ENCODE data around the gene PLEKHH2. TPM values are rescaled to one million over a fixed set of nuclear protein-coding genes. Genes with fewer than 3 reads are reported as not detected.

The PLEKHH2 gene
- total and polyA plus RNA-seq, 2 experiments from 2014 or later, result 3.3 to 5.1 TPM

- Histone ChIP-seq H2AFZ (no peak overlapping the region), H3K36me3 (replicated peaks; ENCODE audit: insufficient read depth, low read depth) (no peaks in the 10 kb centered on the region), H3K4me3 (no peak overlapping the region), H3K79me2 (no peaks in the 10 kb centered on the region), H3K27me3 (no peaks in the 10 kb centered on the region), H3K4me1 (ENCODE audit: insufficient read depth) (no peaks in the 10 kb centered on the region), H3K9me2 (replicated peaks; ENCODE audit: insufficient read depth) (no peaks in the 10 kb centered on the region), H3K9me3 (ENCODE audit: low read depth) (no peaks in the 10 kb centered on the region), H4K20me1 (ENCODE audit: insufficient read depth, poor library complexity, severe bottlenecking) (no peaks in the 10 kb centered on the region), H3K4me2 (no peak overlapping the region), H3K27ac (no peak overlapping the region)
- WGBS (ENCODE audit: low lambda C conversion rate, missing lambda C conversion rate), result 94% methylated on average over 5 of the region's 5 CpGs
- no peak for DNase-seq (ENCODE audit: low spot score)
- TF ChIP-seq EZH2 (IDR thresholded peaks at IDR 0.05; ENCODE audit: borderline replicate concordance), result no peak
- no peak for TF ChIP-seq CTCF (IDR thresholded peaks at IDR 0.05; ENCODE audit: poor library complexity)
- no peak for TF ChIP-seq EZH2phosphoT487 (IDR thresholded peaks at IDR 0.05; ENCODE audit: low read depth, severe bottlenecking, unreplicated experiment)
Measured at GRCh38 chr2:43751476-43751990, 114.5 kb downstream of the PLEKHH2 start.

GRCh38 chr2:43752302-43752701, 115.2 kb downstream of the PLEKHH2 start:
- TF ChIP-seq CTCF (IDR thresholded peaks at IDR 0.05; ENCODE audit: poor library complexity) (no peak), EZH2phosphoT487 (IDR thresholded peaks at IDR 0.05; ENCODE audit: low read depth, severe bottlenecking, unreplicated experiment) (no peak), EZH2 (IDR thresholded peaks at IDR 0.05; ENCODE audit: borderline replicate concordance) (no peak)
- H3K4me1 ChIP-seq (ENCODE audit: insufficient read depth), result no peaks in the 10 kb centered on the region
- no peak overlapping the region for H3K27ac ChIP-seq
- H3K9me2 ChIP-seq (replicated peaks; ENCODE audit: insufficient read depth), result no peaks in the 10 kb centered on the region
- H3K79me2 ChIP-seq, result no peaks in the 10 kb centered on the region
- DNase-seq (ENCODE audit: low spot score), result no peak
- no peaks in the 10 kb centered on the region for H3K36me3 ChIP-seq (replicated peaks; ENCODE audit: insufficient read depth, low read depth)
- no peak overlapping the region for H3K4me2 ChIP-seq
- H2AFZ ChIP-seq, result no peak overlapping the region
- H3K4me3 ChIP-seq, result no peak overlapping the region
- H3K9me3 ChIP-seq (ENCODE audit: low read depth), result no peaks in the 10 kb centered on the region
- no peaks in the 10 kb centered on the region for H4K20me1 ChIP-seq (ENCODE audit: insufficient read depth, poor library complexity, severe bottlenecking)
- H3K27me3 ChIP-seq, result no peaks in the 10 kb centered on the region

- 87% methylated on average over 7 of the region's 7 CpGs for WGBS (ENCODE audit: low lambda C conversion rate, missing lambda C conversion rate)
- H4K20me1 ChIP-seq (ENCODE audit: insufficient read depth, poor library complexity, severe bottlenecking), result no peaks in the 10 kb centered on the region
Measured at GRCh38 chr2:43754180-43754579, 117.1 kb downstream of the PLEKHH2 start.

More at GRCh38 chr2:43754180-43754579, 117.1 kb downstream of the PLEKHH2 start:
- no peaks in the 10 kb centered on the region for H3K9me2 ChIP-seq (replicated peaks; ENCODE audit: insufficient read depth)
- H3K4me3 ChIP-seq, result no peak overlapping the region
- H3K27me3 ChIP-seq, result no peaks in the 10 kb centered on the region
- H3K79me2 ChIP-seq, result no peaks in the 10 kb centered on the region
- no peak for DNase-seq (ENCODE audit: low spot score)
- no peaks in the 10 kb centered on the region for H3K9me3 ChIP-seq (ENCODE audit: low read depth)
- H3K27ac ChIP-seq, result no peak overlapping the region
- H3K36me3 ChIP-seq (replicated peaks; ENCODE audit: insufficient read depth, low read depth), result no peaks in the 10 kb centered on the region
- peaks cover 3% of the 10 kb centered on the region for H3K4me1 ChIP-seq (ENCODE audit: insufficient read depth)
- H3K4me2 ChIP-seq, result no peak overlapping the region
- H2AFZ ChIP-seq, result no peak overlapping the region
- TF ChIP-seq CTCF (IDR thresholded peaks at IDR 0.05; ENCODE audit: poor library complexity) (no peak), EZH2 (IDR thresholded peaks at IDR 0.05; ENCODE audit: borderline replicate concordance) (no peak), EZH2phosphoT487 (IDR thresholded peaks at IDR 0.05; ENCODE audit: low read depth, severe bottlenecking, unreplicated experiment) (no peak)

Measured in hepatocyte (in vitro differentiated cells).